COLO668 (cell line): ENCODE results near the gene SMAGP.
A peak's percentile ranks its signal among the peaks of the same experiment; 100 is the strongest.
"Not testable (repeated sequence)": the region's sequence is repeated elsewhere in the genome, so short reads cannot be mapped to it uniquely, and the experiment has no call there.

ENCODE experiments used
- DNase-seq: peaks from one replicate; lab custom pipeline; 2025; ENCODE audit not compliant: unreplicated experiment; lab: John Stamatoyannopoulos, UW

Gene SMAGP

GRCh38 chr12:51265024-51265423, 5.2 kb downstream of the SMAGP start:
- DNase-seq: no peak

GRCh38 chr12:51264297-51264696, 5.9 kb downstream of the SMAGP start:
- no peak for DNase-seq

GRCh38 chr12:51263341-51263740, 6.9 kb downstream of the SMAGP start:
- no peak for DNase-seq

GRCh38 chr12:51262758-51263177, 7.4 kb downstream of the SMAGP start:
- peak; percentile 18 for DNase-seq

GRCh38 chr12:51259600-51259999, 10.6 kb downstream of the SMAGP start:
- not testable (repeated sequence) for DNase-seq

GRCh38 chr12:51254536-51254935, 15.7 kb downstream of the SMAGP start:
- DNase-seq: no peak

GRCh38 chr12:51253276-51253675, 16.9 kb downstream of the SMAGP start:
- no peak for DNase-seq

GRCh38 chr12:51247523-51248206, 22.6 kb downstream of the SMAGP start:
- DNase-seq: peak; percentile 1

DNA sequence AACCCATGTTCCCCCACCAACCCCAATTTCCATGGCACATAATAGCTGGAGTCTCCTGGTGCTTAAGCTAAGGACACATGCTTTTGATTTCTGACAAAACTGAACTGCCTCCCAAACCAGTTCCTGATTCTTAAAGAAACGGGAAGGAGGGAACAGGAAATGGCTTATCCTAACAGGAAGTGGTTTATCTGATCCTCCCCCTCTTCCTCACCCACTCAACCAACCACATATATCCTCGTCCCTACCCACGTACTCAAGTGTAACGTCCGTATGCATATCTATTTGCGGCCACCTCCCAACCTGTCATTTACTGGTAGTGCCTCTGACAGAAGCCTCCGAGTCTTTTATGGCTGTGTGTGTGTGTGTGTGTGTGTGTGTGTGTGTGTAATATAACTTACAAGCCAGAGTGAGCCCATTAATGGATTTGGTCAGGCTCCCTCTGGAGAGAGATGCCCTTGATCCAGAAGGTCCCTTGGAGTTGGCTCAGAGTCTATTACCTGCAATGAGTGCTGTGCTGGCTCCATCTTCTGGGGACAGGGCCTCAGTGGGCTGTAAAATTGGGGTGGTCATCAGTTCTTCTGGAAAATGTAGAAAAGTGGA, 23.9 kb downstream of the SMAGP start:
- DNase-seq: no peak

DNA sequence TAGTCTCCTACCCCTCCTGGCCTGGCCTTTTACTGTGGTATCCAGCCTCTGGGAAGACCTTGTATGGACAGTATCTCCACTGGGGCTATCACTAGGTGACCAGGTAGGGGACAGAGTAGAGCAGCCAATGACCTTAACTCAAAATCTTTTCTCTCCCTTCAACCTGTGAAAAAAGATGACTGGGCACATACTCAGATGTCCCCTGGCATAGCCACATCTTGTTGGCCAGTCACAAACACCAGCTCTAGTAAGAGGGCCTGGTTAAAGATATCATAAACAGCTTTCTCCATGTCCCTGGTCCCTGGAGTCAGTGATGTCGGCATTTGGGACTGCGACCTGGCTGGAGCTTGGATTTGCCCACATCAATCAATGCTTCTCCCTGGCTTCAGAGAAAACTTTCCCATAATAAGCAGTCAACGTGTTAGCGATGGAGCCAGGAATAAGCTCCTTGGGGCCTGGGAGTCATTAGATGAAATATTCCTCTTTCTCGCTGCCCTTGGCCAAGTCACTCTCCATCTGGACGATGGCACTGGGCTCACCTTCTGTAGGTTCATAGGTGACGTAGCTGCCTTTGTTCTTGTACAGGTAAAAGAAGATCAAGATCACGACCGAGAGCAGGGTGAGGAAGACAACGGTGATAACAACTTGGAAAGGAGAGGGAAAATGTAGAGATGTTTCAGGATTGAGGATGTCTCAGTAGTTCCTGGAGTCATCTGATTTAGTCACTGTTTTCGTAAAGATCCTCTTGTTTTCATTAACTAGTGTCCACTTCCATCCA, 24.6 kb downstream of the SMAGP start:
- DNase-seq: no peak

DNA sequence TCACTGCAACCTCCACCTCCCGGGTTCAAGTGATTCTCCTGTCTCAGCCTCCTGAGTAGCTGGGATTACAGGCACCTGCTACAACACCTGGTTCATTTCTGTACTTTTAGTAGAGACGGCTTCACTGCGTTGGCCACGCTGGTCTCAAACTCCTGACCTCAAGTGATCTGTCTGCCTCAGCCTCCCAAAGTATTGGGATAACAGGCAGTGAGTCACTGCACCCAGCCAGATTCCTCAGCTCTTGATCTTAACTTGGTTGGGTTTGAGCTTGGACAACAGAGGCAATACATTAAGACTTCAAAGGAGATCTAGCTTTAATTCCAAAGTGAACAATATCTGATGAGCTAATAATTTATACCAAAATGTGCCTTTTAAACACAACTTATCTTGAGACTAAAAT, 25.9 kb downstream of the SMAGP start:
- no peak for DNase-seq

DNA sequence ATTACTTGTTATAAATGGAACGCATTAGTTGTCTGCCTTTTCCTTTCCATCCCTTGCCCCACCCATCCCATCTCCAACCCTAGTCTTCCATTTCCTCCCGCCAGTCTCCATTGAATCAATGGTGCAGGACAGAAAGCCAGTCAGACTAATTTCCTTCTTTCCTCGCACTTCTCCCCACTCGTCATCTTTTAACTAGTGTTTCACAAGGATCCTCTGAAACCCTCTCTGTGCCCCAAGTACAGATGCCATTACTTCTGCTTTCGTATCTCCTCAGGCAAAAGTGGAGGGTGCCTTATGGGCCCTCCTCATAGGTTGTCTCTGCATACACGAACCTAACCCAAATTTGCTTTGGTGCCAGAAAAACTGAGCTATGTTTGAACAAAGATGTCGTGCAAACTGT, 27.3 kb downstream of the SMAGP start:
- DNase-seq: no peak

GRCh38 chr12:51242120-51242519, 28.1 kb downstream of the SMAGP start:
- DNase-seq: no peak

DNA sequence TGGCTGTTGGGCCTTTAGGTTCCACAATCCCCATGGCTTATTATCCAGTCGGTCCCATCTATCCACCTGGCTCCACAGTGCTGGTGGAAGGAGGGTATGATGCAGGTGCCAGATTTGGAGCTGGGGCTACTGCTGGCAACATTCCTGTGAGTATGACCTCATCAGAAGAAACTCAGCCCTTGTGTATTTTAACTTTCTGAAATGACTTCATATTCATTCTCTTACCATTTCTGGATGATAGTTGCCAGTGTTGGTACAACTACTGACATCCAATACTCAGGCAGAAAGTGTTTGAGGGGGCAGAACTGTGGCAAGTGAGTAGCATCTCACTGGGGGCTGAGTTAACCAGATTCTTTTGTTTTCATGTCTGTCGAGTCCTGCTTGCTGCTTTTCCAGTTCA, 29.2 kb downstream of the SMAGP start:
- DNase-seq: no peak

DNA sequence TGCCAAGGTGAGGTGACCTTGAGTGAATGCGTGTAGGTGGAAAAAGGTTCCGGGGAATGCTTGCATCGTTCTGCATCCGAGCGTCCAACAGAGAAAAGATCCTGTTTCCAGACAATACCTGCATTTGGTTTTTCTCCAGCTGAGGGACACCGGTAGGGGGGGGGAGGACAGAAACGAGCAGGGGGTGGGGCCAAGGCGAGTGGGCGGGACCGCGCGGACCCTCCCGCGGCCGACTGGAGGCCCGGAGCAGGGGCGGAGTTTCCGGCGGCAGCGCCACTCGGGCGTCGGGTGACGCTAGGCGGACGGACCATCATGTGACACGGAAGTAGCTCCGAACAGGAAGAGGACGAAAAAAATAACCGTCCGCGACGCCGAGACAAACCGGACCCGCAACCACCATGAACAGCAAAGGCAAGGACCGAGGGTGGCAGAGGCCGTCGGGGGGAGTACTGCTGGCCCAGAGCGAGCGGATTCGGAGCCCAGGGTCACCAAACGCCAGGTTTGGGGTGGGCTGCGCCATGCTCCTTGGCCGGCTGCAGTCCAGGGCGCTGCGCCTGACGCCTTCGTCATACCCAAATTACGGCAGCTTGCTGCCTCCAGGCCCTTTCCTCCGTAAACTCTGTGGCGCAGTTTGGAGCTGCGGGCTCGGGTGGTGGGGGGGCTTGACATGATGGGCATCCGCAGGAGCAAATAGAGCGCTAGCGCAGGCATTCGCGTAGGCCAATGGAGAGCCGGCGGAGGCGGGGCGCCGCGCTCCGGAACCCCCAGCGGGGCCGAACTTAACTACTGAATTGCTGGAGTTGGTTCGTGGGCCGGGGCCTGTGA, 31.5 kb downstream of the SMAGP start, which contains the start of gene DAZAP2:
TSS of gene DAZAP2 (plus strand) at position 317 of the 825 bp plus-strand sequence. CDS start at position 399, 82 bp downstream.
- peak; percentile 92 for DNase-seq

- peak; percentile 35 for DNase-seq
Measured at GRCh38 chr12:51238037-51238509, 32.1 kb downstream of the SMAGP start.

GRCh38 chr12:51234530-51234929, 35.7 kb downstream of the SMAGP start:
- DNase-seq: no peak

DNA sequence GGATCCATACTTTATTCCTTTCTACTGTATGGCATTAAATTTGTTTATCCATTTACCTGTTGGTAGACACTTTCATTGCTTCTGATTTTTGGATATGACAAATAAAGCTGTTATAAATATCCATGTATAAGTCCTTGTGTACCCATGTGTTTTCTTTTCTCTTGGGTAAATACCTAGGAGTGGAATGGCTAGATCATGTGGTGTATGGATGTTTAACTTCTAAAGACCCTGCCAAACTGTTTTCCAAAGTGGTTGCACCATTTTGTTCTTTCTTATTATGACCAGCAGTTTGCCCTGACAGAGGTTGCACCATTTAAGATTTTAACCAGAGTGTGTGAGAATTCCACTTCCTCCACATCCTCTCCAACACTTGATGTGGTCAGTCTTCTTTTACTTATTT, 37.6 kb downstream of the SMAGP start:
- no peak for DNase-seq

- DNase-seq: no peak
Measured at GRCh38 chr12:51229116-51229809, 41.0 kb downstream of the SMAGP start.

DNA sequence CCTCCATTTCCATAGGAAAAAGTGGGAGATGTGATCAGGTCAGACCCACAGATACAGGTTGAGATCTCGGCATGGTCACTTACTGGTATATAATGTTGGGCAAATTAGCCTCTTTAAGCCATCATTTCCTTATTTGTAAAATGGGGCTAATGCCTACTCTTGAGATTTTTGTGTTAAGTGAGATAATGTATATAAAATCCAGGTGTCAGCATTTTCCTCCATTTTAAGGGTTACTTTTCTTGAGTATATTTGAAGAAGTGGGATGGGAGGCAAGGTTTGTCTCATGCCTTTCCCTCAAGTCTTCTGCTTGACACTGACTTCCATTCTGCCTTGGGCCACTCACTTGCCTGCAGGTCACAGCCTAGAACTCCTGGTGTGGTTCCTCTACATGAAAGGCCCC, 42.3 kb downstream of the SMAGP start:
- DNase-seq: no peak
